Erythroblast (primary cell): ENCODE data around the gene SLC6A13.
"Not testable (repeated sequence)": the region's sequence is repeated elsewhere in the genome, so short reads cannot be mapped to it uniquely, and the experiment has no call there.

Experiments used
- DNase-seq, 2 experiments: peaks; one replicate each; lab custom pipeline; 2025; lab: John Stamatoyannopoulos, UW
- GATA1 ChIP-seq: IDR thresholded peaks from 2 replicates; pipeline ENCODE4 v1.6.1; 2011; ENCODE audit warnings: low read depth, mild to moderate bottlenecking, control low read depth, low read length, moderate library complexity
- POLR2A ChIP-seq: IDR thresholded peaks from 2 replicates; pipeline ENCODE4 v1.6.1; 2011; ENCODE audit warnings: mild to moderate bottlenecking, low read length

The SLC6A13 gene

GRCh38 chr12:262817-263216 is at the start of gene SLC6A13:
Gene SLC6A13 (minus strand): TSS chr12:262836. CDS start chr12:260052, 2,784 bp downstream.
- TF ChIP-seq GATA1, result no peak
- TF ChIP-seq POLR2A, result no peak
- no peak for DNase-seq

- TF ChIP-seq POLR2A (no peak), GATA1 (no peak)
- DNase-seq, result no peak
Measured at GRCh38 chr12:308511-308910, 45.9 kb upstream of the SLC6A13 start.

- no peak for TF ChIP-seq POLR2A
- no peak for TF ChIP-seq GATA1
Measured at GRCh38 chr12:307406-307805, 44.8 kb upstream of the SLC6A13 start.

GRCh38 chr12:304805-305204 is 42.2 kb upstream of the SLC6A13 start:
- no peak for TF ChIP-seq GATA1
- TF ChIP-seq POLR2A, result no peak
- no peak for DNase-seq

More at GRCh38 chr12:307406-307805, 44.8 kb upstream of the SLC6A13 start:
- DNase-seq, result no peak

GRCh38 chr12:302766-303165 is 40.1 kb upstream of the SLC6A13 start:
- DNase-seq, result not testable (repeated sequence)

- DNase-seq, result not testable (repeated sequence)
Measured at GRCh38 chr12:300166-300565, 37.5 kb upstream of the SLC6A13 start.

GRCh38 chr12:299511-299910 is 36.9 kb upstream of the SLC6A13 start:
- not testable (repeated sequence) for DNase-seq

GRCh38 chr12:298059-298458 is 35.4 kb upstream of the SLC6A13 start:
- not testable (repeated sequence) for DNase-seq

- no peak for DNase-seq
- TF ChIP-seq POLR2A, result no peak
- TF ChIP-seq GATA1, result no peak
Measured at GRCh38 chr12:295132-295531, 32.5 kb upstream of the SLC6A13 start.

- TF ChIP-seq POLR2A, result no peak
- TF ChIP-seq GATA1, result no peak
- no peak for DNase-seq
Measured at GRCh38 chr12:293199-293598, 30.6 kb upstream of the SLC6A13 start.

- no peak for DNase-seq
- TF ChIP-seq GATA1 (no peak), POLR2A (no peak)
Measured at GRCh38 chr12:292186-292585, 29.6 kb upstream of the SLC6A13 start.

GRCh38 chr12:291153-291723 is 28.6 kb upstream of the SLC6A13 start:
- peak in 1 of 2 experiments; percentile 57 for DNase-seq
- TF ChIP-seq GATA1 (no peak), POLR2A (no peak)

GRCh38 chr12:288687-289086 is 26.1 kb upstream of the SLC6A13 start:
- DNase-seq, result no peak
- TF ChIP-seq GATA1 (no peak), POLR2A (no peak)

- DNase-seq, result no peak
- TF ChIP-seq GATA1, result no peak
- TF ChIP-seq POLR2A, result no peak
Measured at GRCh38 chr12:286531-287300, 24.1 kb upstream of the SLC6A13 start.

GRCh38 chr12:278046-278445 is 15.4 kb upstream of the SLC6A13 start:
- DNase-seq, result no peak
- no peak for TF ChIP-seq GATA1
